ENCODE data around the gene NCOA7.

GRCh38 chr6:125852587-125852986 is 61.8 kb downstream of the NCOA7 start:
- TF ChIP-seq CTCF (IDR thresholded peaks at IDR 0.05): no peak
- TF ChIP-seq POLR2AphosphoS5 (IDR thresholded peaks at IDR 0.05): no peak

Data from stomach (tissue), 4 donors.